Transverse colon (tissue), 4 donors: ENCODE data around the gene PLA2G12A. TPM values are rescaled to one million over a fixed set of nuclear protein-coding genes. Genes with fewer than 3 reads are reported as not detected.
A peak's percentile ranks its signal among the peaks of the same experiment; 100 is the strongest.

Source experiments
- DNase-seq: peaks from one replicate; pipeline ENCODE4 v3.0.0-alpha.2; 2019
- H3K27ac ChIP-seq, 4 donors: fragments of 200-600 bp; sonication (generic); 2 replicates each; pipeline ENCODE4 v1.5.1; 2016 to 2018; ENCODE audit warnings: inconsistent platforms in 4 of 4
- H3K27me3 ChIP-seq: fragments of 200-600 bp; sonication (generic); 2 replicates; pipeline ENCODE4 v1.5.1; 2017; ENCODE audit warnings: inconsistent platforms
- H3K36me3 ChIP-seq, 4 donors: fragments of 200-600 bp; sonication (generic); 2 replicates each; pipeline ENCODE4 v1.5.1; 2017 to 2019; ENCODE audit warnings: inconsistent platforms in 4 of 4
- H3K4me1 ChIP-seq, 4 donors: fragments of 200-600 bp; sonication (generic); 2 replicates each; pipeline ENCODE4 v1.5.1; 2017 to 2020; ENCODE audit warnings: inconsistent platforms in 4 of 4
- H3K4me3 ChIP-seq, 4 donors: fragments of 200-600 bp; sonication (generic); 1 replicate in 1 of 4; 2 replicates in 3 of 4; pipeline versions ENCODE4 v1.5.1 to v1.6.1; 2017 to 2019; ENCODE audit warnings: inconsistent platforms in 4 of 4
- H3K9me3 ChIP-seq, 2 donors: fragments of 200-600 bp; sonication (generic); 2 replicates each; pipeline ENCODE4 v1.5.1; 2017 to 2019; ENCODE audit warnings: inconsistent platforms in 2 of 2
- EP300 ChIP-seq: sonication (generic); formaldehyde crosslinking; IDR thresholded peaks from one replicate; pipeline ENCODE4 v1.6.1; 2017; ENCODE audit warnings: antibody characterized with exemption, low read depth
- POLR2A ChIP-seq: fragments of 450-650 bp; IDR thresholded peaks from one replicate; pipeline ENCODE4 v1.6.1; 2016; ENCODE audit warnings: antibody characterized with exemption, mild to moderate bottlenecking, moderate library complexity
- POLR2AphosphoS5 ChIP-seq, 3 donors: sonication (generic); formaldehyde crosslinking; IDR thresholded peaks; one replicate each; pipeline ENCODE4 v1.6.1; 2016; ENCODE audit warnings: antibody characterized with exemption in 3 of 3
- WGBS, 2 donors: methylation state at CpG; one replicate each; pipeline ENCODE4 v1.1.5; 2018; ENCODE audit warnings: low coverage in 1 of 2; 5-methylcytosine and 5-hydroxymethylcytosine counted together
- in situ Hi-C, 4 donors: fragments of 200-750 bp; cut with MboI; loops; one replicate each; pipeline versions ENCODE4 v1.15.0 to v1.15.1; 2017; ENCODE audit warnings: low sequenced_read_pairs in 3 of 4, low pct_ligation_motif_present in 1 of 4, low pct_unique_long_range_greater_than_20kb in 1 of 4
- intact Hi-C: fragments of 100-400 bp; cut with DNase I; formaldehyde crosslinking; loops from one replicate; pipeline ENCODE4 v1.15.1; 2023; ENCODE audit warnings: low total_unique reads
- total RNA-seq, 4 donors: library from RNA; depleted of rRNA; stranded (reverse); fragments of >200 nt; gene quantifications; one replicate each; pipeline ENCODE4 v1.1.0, GENCODE V29; 2016
- TF ChIP-seq, protein P1 (sequence below), 5 experiments: fragments of 200-600 bp in 3 of 5; fragments of 450-650 bp in 2 of 5; sonication (generic) in 3 of 5; IDR thresholded peaks; 1 replicate in 2 of 5; 2 replicates in 3 of 5; pipeline ENCODE4 v1.5.1; 2016 to 2017; ENCODE audit warnings: antibody characterized with exemption in 5 of 5, inconsistent platforms in 3 of 5, mild to moderate bottlenecking in 2 of 5, moderate library complexity in 1 of 5

PLA2G12A gene
- 10 to 100 TPM; 17.3 to 42.6 (median 29.7) TPM for total RNA-seq

DNA sequence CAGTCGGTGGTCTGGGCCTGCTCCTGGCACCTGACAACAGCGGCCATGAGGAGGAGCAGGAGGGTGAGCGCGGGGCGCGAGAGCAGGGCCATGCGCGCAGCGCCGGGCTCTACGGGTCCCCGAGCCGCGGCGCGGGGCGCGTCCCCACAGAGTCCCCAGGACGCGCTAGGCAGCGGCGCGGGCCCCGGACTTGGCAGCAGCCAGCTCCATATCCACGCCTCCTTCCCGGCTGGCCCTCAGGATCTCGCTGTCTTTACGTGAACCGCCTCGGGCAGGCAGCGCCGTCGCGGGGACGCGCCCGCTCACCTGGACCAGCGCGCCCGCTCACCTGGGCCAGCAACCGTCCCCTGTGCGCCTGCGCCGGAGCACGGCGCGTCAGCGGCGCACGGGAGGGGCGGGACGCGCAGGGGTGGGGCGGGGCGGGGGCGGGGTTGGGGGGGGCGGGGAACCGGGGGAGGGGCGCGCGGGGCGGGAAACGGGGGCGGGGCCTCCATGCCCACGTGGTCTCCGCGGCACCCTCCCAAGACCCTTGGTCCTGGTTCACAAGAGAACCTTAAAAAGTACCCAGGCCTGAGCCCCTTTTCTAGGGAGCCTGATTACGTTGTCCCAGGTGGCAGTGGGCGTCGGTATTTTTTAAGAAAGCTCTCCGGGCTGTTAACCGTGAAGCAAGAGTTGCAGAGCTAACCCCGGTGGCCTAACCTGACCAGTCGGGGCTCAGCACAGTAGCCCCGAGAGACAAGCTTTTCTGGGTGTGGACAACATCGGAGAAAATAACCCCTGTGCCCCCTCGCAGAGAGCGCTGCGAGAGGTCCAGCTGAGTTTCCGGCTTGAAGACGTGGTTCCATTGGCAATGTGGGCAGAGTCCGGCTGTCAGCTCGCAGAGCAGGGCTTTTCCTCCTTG is at the start of gene PLA2G12A:
Gene PLA2G12A, minus strand, starts transcription at position 353 of the 901 bp plus-strand sequence. Its CDS starts 261 bp downstream, at position 92.
- peak; percentile 89 for DNase-seq
- intact Hi-C loops (no loop called here), in situ Hi-C loops (loop anchor here in 1 of 4 donors (10.0 kb wide), 1 partner anchor 85 kb away; the partner anchor contains the start of gene GAR1)
- H3K27ac ChIP-seq = peak within 1 kb of the TSS; percentile 90 to 94 (median 90)
- TF ChIP-seq POLR2A = peak; percentile 78
- peak; percentile 68 to 88 (median 85) for TF ChIP-seq POLR2AphosphoS5 (IDR thresholded peaks at IDR 0.05)
- TF ChIP-seq, protein P1, sequence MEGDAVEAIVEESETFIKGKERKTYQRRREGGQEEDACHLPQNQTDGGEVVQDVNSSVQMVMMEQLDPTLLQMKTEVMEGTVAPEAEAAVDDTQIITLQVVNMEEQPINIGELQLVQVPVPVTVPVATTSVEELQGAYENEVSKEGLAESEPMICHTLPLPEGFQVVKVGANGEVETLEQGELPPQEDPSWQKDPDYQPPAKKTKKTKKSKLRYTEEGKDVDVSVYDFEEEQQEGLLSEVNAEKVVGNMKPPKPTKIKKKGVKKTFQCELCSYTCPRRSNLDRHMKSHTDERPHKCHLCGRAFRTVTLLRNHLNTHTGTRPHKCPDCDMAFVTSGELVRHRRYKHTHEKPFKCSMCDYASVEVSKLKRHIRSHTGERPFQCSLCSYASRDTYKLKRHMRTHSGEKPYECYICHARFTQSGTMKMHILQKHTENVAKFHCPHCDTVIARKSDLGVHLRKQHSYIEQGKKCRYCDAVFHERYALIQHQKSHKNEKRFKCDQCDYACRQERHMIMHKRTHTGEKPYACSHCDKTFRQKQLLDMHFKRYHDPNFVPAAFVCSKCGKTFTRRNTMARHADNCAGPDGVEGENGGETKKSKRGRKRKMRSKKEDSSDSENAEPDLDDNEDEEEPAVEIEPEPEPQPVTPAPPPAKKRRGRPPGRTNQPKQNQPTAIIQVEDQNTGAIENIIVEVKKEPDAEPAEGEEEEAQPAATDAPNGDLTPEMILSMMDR (IDR thresholded peaks at IDR 0.05) = no peak
- H3K4me3 ChIP-seq = peak within 1 kb of the TSS; percentile 58 to 87 (median 72)
- WGBS, 2 donors = 0% methylated on average over 1 to 51 of the region's 83 CpGs
- no peaks in the 10 kb centered on the region for H3K27me3 ChIP-seq
- peaks cover 5 to 23% (median 13%) of the 10 kb centered on the region in 4 donors for H3K4me1 ChIP-seq
- no peaks in the 10 kb centered on the region for H3K9me3 ChIP-seq
- no peaks in the 10 kb centered on the region for H3K36me3 ChIP-seq

DNA sequence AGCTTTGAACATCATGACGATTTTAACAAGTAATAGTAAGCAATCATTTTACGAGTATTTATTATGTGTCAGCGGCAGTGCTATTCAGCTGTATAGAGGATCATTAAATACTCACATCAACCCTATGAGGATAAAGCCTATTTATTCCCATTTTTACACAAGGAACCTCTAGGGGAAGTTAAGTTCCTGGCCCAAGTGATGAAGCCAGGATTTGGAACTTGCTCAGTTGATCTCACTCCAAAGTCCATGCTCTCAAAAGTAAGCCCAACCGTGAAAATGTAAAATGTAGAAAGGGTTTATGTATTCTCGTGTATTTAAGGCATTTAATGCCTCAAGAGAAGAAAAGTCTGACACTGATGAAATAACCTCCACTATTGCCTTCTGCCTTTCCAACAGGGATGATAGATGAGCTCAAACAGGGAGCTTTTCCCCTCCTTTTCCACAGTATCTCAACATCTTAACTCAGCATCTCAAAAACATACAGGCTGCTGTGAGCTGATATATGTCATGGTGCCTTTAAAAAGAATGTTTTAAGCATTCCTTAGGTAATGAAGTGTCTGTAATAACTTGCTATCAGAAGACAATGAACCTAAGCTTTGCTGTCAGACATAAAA is 35.0 kb upstream of the PLA2G12A start:
- Histone ChIP-seq H3K36me3 (no peaks in the 10 kb centered on the region), H3K9me3 (no peaks in the 10 kb centered on the region), H3K4me1 (no peaks in the 10 kb centered on the region), H3K27me3 (no peaks in the 10 kb centered on the region), H3K4me3 (no peak overlapping the region), H3K27ac (no peak overlapping the region)
- no peak for TF ChIP-seq POLR2A
- intact Hi-C loops = no loop called here
- DNase-seq = no peak
- in situ Hi-C loops = no loop called here
- 33 to 42% methylated on average over 4 to 5 of the region's 5 CpGs for WGBS, 2 donors

DNA sequence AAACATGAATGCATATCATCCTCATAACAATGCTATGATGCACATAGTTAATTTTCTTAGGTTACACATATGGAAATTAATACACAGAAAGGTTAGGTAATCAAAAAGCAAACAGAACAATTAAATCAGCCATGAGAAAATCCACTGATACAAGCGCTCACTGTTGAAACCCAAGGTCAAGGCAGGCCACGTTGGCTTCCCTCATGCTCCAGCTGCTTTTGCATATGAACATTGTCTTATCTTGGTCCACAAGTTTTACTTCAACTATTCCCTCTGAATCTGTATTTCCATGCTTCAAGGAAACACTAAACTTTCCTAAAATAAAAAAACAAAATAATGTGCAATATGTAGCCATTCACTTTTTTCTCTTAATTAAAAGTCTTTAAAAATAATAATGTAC is 34.5 kb upstream of the PLA2G12A start:
- in situ Hi-C loops (no loop called here), intact Hi-C loops (no loop called here)
- 47 to 58% methylated on average over 2 of the region's 2 CpGs for WGBS, 2 donors
- Histone ChIP-seq H3K27me3 (no peaks in the 10 kb centered on the region), H3K9me3 (no peaks in the 10 kb centered on the region), H3K4me1 (no peaks in the 10 kb centered on the region), H3K27ac (no peak overlapping the region), H3K36me3 (no peaks in the 10 kb centered on the region), H3K4me3 (no peak overlapping the region)
- no peak for DNase-seq
- TF ChIP-seq, protein P1 (IDR thresholded peaks at IDR 0.05) = no peak
- TF ChIP-seq POLR2A (no peak), EP300 (no peak), POLR2AphosphoS5 (IDR thresholded peaks at IDR 0.05) (no peak)

GRCh38 chr4:109760682-109761081 is 30.8 kb upstream of the PLA2G12A start:
- Histone ChIP-seq H3K27ac (no peak overlapping the region), H3K4me3 (no peak overlapping the region), H3K36me3 (no peaks in the 10 kb centered on the region), H3K27me3 (no peaks in the 10 kb centered on the region), H3K4me1 (no peaks in the 10 kb centered on the region), H3K9me3 (no peaks in the 10 kb centered on the region)
- TF ChIP-seq EP300 (no peak), POLR2A (no peak), POLR2AphosphoS5 (IDR thresholded peaks at IDR 0.05) (no peak)
- TF ChIP-seq, protein P1 (IDR thresholded peaks at IDR 0.05) = no peak
- intact Hi-C loops = no loop called here
- 61 to 74% methylated on average over 2 of the region's 2 CpGs for WGBS, 2 donors
- in situ Hi-C loops = no loop called here
- no peak for DNase-seq
